HL-60 (cell line): ENCODE measurements around the gene SIL1.

Experiments
- DNase-seq, 2 experiments: peaks; one replicate each; pipeline ENCODE4 v3.0.0-alpha.2; 2010 to 2020; ENCODE audit warnings: low read depth in 1 of 2, low spot score in 1 of 2
- H3K27ac ChIP-seq: fragments of 250-450 bp; sonication (Bioruptor Pico); replicated peaks from 2 replicates; pipeline ENCODE4 v1.5.1; 2020; ENCODE audit warnings: mild to moderate bottlenecking, moderate library complexity
- H3K27me3 ChIP-seq: fragments of 250-450 bp; sonication (Bioruptor Pico); 2 replicates; pipeline ENCODE4 v1.5.1; 2021; ENCODE audit warnings: mild to moderate bottlenecking, moderate library complexity; ENCODE audit not compliant: insufficient read depth, poor library complexity, severe bottlenecking
- H3K4me3 ChIP-seq: replicated peaks from 2 replicates; pipeline ENCODE4 v1.5.1; 2011; ENCODE audit warnings: mild to moderate bottlenecking, control low read depth, low read length; ENCODE audit not compliant: insufficient read depth
- GABPA ChIP-seq: IDR thresholded peaks from 2 replicates; pipeline ENCODE4 v1.6.1; 2012; ENCODE audit warnings: low read depth
- POLR2AphosphoS5 ChIP-seq: IDR thresholded peaks from 2 replicates; pipeline ENCODE4 v1.6.1; 2012; ENCODE audit warnings: low read depth
- REST ChIP-seq: IDR thresholded peaks from 2 replicates; pipeline ENCODE4 v1.6.1; 2012; ENCODE audit warnings: low read depth; ENCODE audit not compliant: insufficient replicate concordance
- SPI1 ChIP-seq: IDR thresholded peaks from 2 replicates; pipeline ENCODE4 v1.6.1; 2012; ENCODE audit warnings: low read depth, mild to moderate bottlenecking, borderline replicate concordance
- TF ChIP-seq, protein P1 (sequence below): IDR thresholded peaks from one replicate; pipeline ENCODE4 v1.5.1; 2011; ENCODE audit warnings: low read length, control low read depth, inconsistent platforms; ENCODE audit not compliant: insufficient read depth

Gene SIL1

DNA sequence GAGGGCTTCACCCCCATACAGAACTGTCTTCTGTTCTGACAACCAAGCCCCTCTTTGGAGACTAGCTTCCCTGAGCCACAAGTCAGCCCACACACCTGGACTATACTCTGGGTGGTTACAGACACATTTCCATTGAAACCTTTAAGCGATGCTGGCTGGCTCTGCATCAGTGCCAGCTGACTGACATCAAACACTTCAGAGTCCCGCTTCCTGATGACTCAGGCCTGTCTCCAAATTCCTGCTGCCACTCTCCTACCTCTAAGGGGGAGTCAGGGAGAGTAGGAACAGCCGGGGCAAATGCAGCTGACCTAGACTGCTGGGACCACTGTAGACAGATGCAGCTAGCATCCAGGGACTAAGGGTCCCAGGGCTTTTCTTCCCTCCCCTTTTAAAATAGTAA, 59.4 kb downstream of the SIL1 start:
- Histone ChIP-seq H3K27me3 (no peaks in the 10 kb centered on the region), H3K4me3 (no peak overlapping the region), H3K27ac (no peak overlapping the region)
- DNase-seq = no peak
- TF ChIP-seq POLR2AphosphoS5 = no peak
- no peak for TF ChIP-seq GABPA

GRCh38 chr5:139138109-139138508, 60.1 kb downstream of the SIL1 start:
- no peak for DNase-seq
- Histone ChIP-seq H3K4me3 (no peak overlapping the region), H3K27me3 (no peaks in the 10 kb centered on the region), H3K27ac (no peak overlapping the region)
- TF ChIP-seq POLR2AphosphoS5 (no peak), SPI1 (no peak), GABPA (no peak), REST (no peak)
- TF ChIP-seq, protein P1, sequence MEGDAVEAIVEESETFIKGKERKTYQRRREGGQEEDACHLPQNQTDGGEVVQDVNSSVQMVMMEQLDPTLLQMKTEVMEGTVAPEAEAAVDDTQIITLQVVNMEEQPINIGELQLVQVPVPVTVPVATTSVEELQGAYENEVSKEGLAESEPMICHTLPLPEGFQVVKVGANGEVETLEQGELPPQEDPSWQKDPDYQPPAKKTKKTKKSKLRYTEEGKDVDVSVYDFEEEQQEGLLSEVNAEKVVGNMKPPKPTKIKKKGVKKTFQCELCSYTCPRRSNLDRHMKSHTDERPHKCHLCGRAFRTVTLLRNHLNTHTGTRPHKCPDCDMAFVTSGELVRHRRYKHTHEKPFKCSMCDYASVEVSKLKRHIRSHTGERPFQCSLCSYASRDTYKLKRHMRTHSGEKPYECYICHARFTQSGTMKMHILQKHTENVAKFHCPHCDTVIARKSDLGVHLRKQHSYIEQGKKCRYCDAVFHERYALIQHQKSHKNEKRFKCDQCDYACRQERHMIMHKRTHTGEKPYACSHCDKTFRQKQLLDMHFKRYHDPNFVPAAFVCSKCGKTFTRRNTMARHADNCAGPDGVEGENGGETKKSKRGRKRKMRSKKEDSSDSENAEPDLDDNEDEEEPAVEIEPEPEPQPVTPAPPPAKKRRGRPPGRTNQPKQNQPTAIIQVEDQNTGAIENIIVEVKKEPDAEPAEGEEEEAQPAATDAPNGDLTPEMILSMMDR = no peak

- no peak for DNase-seq
- Histone ChIP-seq H3K27me3 (no peaks in the 10 kb centered on the region), H3K27ac (no peak overlapping the region), H3K4me3 (no peak overlapping the region)
- TF ChIP-seq REST (no peak), SPI1 (no peak), GABPA (no peak), POLR2AphosphoS5 (no peak)
- TF ChIP-seq, protein P1 = no peak
Measured at GRCh38 chr5:139137697-139138096, 60.5 kb downstream of the SIL1 start.

GRCh38 chr5:139134906-139135305, 63.3 kb downstream of the SIL1 start:
- no peak for DNase-seq
- H3K27me3 ChIP-seq = no peaks in the 10 kb centered on the region
- TF ChIP-seq POLR2AphosphoS5 = no peak
- no peak for TF ChIP-seq REST
- no peak for TF ChIP-seq GABPA
- no peak for TF ChIP-seq SPI1
- TF ChIP-seq, protein P1 = no peak
- no peak overlapping the region for H3K4me3 ChIP-seq
- H3K27ac ChIP-seq = no peak overlapping the region
